Measurements from ENCODE around the gene SLC29A3.

Gene SLC29A3

DNA sequence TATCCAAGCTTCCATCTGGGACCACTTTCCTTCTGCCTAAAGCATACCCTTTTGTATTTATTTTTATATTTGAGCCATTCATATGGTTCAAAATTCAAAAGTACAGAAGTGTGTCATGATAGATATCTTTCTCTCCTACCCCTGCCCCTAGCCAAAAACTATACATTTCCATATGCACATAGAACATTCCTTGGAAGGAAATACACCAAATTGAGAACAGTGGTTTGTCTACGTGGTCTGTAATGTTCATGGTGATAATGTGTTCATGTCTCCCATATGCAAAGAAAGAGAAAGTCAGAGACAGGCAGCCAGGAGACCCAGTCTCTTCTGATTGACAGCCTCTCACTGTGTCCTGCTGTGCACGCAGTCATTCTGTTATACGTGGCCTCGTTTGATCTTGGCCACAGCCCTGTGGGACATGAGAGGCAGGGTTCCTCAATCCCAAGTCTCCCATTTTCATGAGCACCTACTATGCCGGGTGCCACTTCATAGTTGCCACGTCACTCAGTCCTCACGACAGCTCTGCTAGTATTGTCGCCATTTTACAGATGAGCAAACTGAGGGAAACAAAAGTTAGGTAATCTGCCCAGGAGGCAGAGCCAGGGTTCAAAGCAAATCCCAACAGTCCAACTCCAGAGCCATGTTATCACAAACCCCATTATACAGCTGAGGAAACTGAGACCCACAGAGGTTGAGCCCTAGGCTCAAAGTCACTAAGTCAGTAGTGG lies 69.7 kb downstream of the SLC29A3 start:
- peaks cover 0 to 10% of the 10 kb centered on the region in 2 donors for H3K4me1 ChIP-seq (ENCODE audit: control insufficient read depth in 2 of 2, insufficient read depth in 1 of 2, low read depth in 1 of 2, low read length in 2 of 2)
- no peak overlapping the region for H3K14ac ChIP-seq (ENCODE audit: low read length)
- no peak overlapping the region for H2AFZ ChIP-seq (ENCODE audit: low read length)
- no peak overlapping the region for H3K18ac ChIP-seq (ENCODE audit: low read length)
- H3K4ac ChIP-seq (ENCODE audit: low read length), result no peak overlapping the region
- H3K9ac ChIP-seq (ENCODE audit: low read depth, low read length, poor library complexity), result no peak overlapping the region
- H4K91ac ChIP-seq (ENCODE audit: low read depth, low read length, poor library complexity), result no peak overlapping the region
- no peak overlapping the region for H2BK5ac ChIP-seq (ENCODE audit: low read length)
- no peak overlapping the region for H3K23ac ChIP-seq (ENCODE audit: low read depth, low read length, poor library complexity)
- peaks cover 0 to 65% (median 0%) of the 10 kb centered on the region in 3 experiments for H3K27me3 ChIP-seq (ENCODE audit: control insufficient read depth in 3 of 3, insufficient read depth in 3 of 3, low read depth in 1 of 3, low read length in 3 of 3)
- H2BK12ac ChIP-seq (ENCODE audit: low read length), result no peak overlapping the region
- no CpG with 5 or more reads among the region's 8 CpGs for WGBS, 2 donors (ENCODE audit: extremely low coverage in 2 of 2, insufficient read length in 2 of 2, insufficient replicate concordance in 1 of 2)
- no peak overlapping the region for H2BK120ac ChIP-seq (ENCODE audit: low read depth, low read length)
- DNase-seq (ENCODE audit: low spot score), result no peak
- no peak overlapping the region for H3K4me3 ChIP-seq (ENCODE audit: low read length in 2 of 2)
- H2AK5ac ChIP-seq (ENCODE audit: low read depth, low read length), result no peak overlapping the region
- H3K79me1 ChIP-seq (ENCODE audit: low read depth, low read length), result no peaks in the 10 kb centered on the region
- H3K4me2 ChIP-seq (ENCODE audit: insufficient read depth, low read length, poor library complexity, severe bottlenecking), result no peak overlapping the region
- H2BK15ac ChIP-seq (ENCODE audit: low read length), result no peak overlapping the region
- no peaks in the 10 kb centered on the region for H3K9me3 ChIP-seq (replicated peaks in 1 of 2; ENCODE audit: control insufficient read depth in 2 of 2, insufficient read depth in 1 of 2, low read depth in 1 of 2, low read length in 2 of 2)
- no peak overlapping the region for H3K27ac ChIP-seq (replicated peaks; ENCODE audit: low read length)
- H4K8ac ChIP-seq (ENCODE audit: low read depth, low read length), result no peak overlapping the region
- no peaks in the 10 kb centered on the region for H3K36me3 ChIP-seq (replicated peaks in 1 of 2; ENCODE audit: control insufficient read depth in 2 of 2, insufficient read depth in 2 of 2, low read length in 2 of 2)

DNA sequence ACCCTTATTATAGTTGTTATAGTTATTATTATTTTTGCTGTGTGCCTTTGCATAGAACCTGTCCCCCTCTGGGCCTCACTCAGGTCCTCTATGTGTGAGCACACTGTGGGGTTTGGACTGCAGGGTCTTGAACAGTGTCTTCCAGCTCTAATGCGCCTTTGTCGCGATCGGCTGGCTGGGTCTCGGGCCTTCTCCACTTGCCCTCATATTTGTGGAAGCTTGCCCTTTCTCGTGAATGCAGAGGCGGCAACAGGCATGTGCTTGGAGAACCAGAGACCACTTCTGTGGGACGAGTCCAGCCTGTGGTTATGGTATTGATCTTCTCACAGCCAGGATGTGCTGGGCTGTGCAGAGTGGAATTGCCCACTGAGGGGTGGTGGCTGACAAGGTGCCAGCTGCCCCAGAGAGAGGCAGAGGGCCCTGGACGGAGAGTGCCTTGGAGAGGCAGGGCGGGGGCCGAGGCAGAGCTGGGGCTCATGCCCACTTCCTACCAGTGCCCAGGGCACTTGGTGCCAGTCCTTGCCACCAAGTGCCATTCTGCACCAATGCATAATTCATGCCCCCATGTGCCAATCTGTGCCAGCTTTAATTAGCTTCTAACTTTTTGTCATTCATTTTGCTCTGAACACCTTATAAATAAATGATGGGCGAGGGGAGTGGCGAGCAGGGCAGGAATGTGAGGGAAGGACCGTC lies 70.9 kb downstream of the SLC29A3 start:
- Histone ChIP-seq H3K9ac (ENCODE audit: low read depth, low read length, poor library complexity) (peak overlapping the region; percentile 1), H2AK5ac (ENCODE audit: low read depth, low read length) (no peak overlapping the region), H2BK120ac (ENCODE audit: low read depth, low read length) (no peak overlapping the region), H4K91ac (ENCODE audit: low read depth, low read length, poor library complexity) (no peak overlapping the region), H3K36me3 (replicated peaks in 1 of 2; ENCODE audit: control insufficient read depth in 2 of 2, insufficient read depth in 2 of 2, low read length in 2 of 2) (no peaks in the 10 kb centered on the region), H3K4ac (ENCODE audit: low read length) (no peak overlapping the region), H3K14ac (ENCODE audit: low read length) (no peak overlapping the region), H3K23ac (ENCODE audit: low read depth, low read length, poor library complexity) (no peak overlapping the region), H2BK5ac (ENCODE audit: low read length) (no peak overlapping the region), H3K79me1 (ENCODE audit: low read depth, low read length) (no peaks in the 10 kb centered on the region), H3K4me2 (ENCODE audit: insufficient read depth, low read length, poor library complexity, severe bottlenecking) (no peak overlapping the region), H3K9me3 (replicated peaks in 1 of 2; ENCODE audit: control insufficient read depth in 2 of 2, insufficient read depth in 1 of 2, low read depth in 1 of 2, low read length in 2 of 2) (no peaks in the 10 kb centered on the region), H4K8ac (ENCODE audit: low read depth, low read length) (no peak overlapping the region), H3K18ac (ENCODE audit: low read length) (peak overlapping the region; percentile 42), H3K27ac (replicated peaks; ENCODE audit: low read length) (no peak overlapping the region), H2BK12ac (ENCODE audit: low read length) (no peak overlapping the region), H3K4me1 (ENCODE audit: control insufficient read depth in 2 of 2, insufficient read depth in 1 of 2, low read depth in 1 of 2, low read length in 2 of 2) (peaks cover 0 to 7% of the 10 kb centered on the region in 2 donors), H2AFZ (ENCODE audit: low read length) (no peak overlapping the region), H3K27me3 (ENCODE audit: control insufficient read depth in 3 of 3, insufficient read depth in 3 of 3, low read depth in 1 of 3, low read length in 3 of 3) (peaks cover 0 to 76% (median 0%) of the 10 kb centered on the region in 3 experiments), H2BK15ac (ENCODE audit: low read length) (no peak overlapping the region), H3K4me3 (ENCODE audit: low read length in 2 of 2) (no peak overlapping the region)
- DNase-seq (ENCODE audit: low spot score), result no peak
- no CpG with 5 or more reads among the region's 14 CpGs for WGBS, 2 donors (ENCODE audit: extremely low coverage in 2 of 2, insufficient read length in 2 of 2, insufficient replicate concordance in 1 of 2)

DNA sequence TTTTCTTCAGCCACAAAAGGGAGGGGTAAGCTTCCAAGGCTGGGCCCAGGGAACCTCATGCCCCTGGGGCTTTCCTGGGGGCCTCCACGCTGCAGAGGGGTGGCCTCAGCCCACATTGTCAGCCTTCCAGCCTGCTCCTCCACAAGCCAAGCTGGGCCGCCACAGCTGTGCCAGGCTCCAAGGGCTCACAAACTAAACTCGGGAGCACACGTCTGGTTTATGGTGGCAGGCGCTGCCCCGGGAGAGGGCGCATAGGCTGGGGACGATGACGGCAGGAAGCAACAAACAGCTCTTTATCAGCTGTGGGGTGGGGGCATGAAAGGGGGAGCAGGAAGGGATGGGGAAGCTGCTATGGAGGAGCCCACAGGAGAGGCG lies 71.4 kb downstream of the SLC29A3 start:
- Histone ChIP-seq H3K23ac (ENCODE audit: low read depth, low read length, poor library complexity) (no peak overlapping the region), H4K8ac (ENCODE audit: low read depth, low read length) (no peak overlapping the region), H2BK12ac (ENCODE audit: low read length) (no peak overlapping the region), H3K9me3 (replicated peaks in 1 of 2; ENCODE audit: control insufficient read depth in 2 of 2, insufficient read depth in 1 of 2, low read depth in 1 of 2, low read length in 2 of 2) (no peaks in the 10 kb centered on the region), H3K36me3 (replicated peaks in 1 of 2; ENCODE audit: control insufficient read depth in 2 of 2, insufficient read depth in 2 of 2, low read length in 2 of 2) (no peaks in the 10 kb centered on the region), H3K9ac (ENCODE audit: low read depth, low read length, poor library complexity) (no peak overlapping the region), H4K91ac (ENCODE audit: low read depth, low read length, poor library complexity) (no peak overlapping the region), H3K27ac (replicated peaks; ENCODE audit: low read length) (no peak overlapping the region), H2AK5ac (ENCODE audit: low read depth, low read length) (no peak overlapping the region), H2AFZ (ENCODE audit: low read length) (no peak overlapping the region), H3K14ac (ENCODE audit: low read length) (no peak overlapping the region), H3K27me3 (ENCODE audit: control insufficient read depth in 3 of 3, insufficient read depth in 3 of 3, low read depth in 1 of 3, low read length in 3 of 3) (peaks cover 0 to 78% (median 0%) of the 10 kb centered on the region in 3 experiments), H3K4me2 (ENCODE audit: insufficient read depth, low read length, poor library complexity, severe bottlenecking) (no peak overlapping the region), H2BK5ac (ENCODE audit: low read length) (no peak overlapping the region), H3K4me1 (ENCODE audit: control insufficient read depth in 2 of 2, insufficient read depth in 1 of 2, low read depth in 1 of 2, low read length in 2 of 2) (peaks cover 0 to 7% of the 10 kb centered on the region in 2 donors), H2BK120ac (ENCODE audit: low read depth, low read length) (no peak overlapping the region), H2BK15ac (ENCODE audit: low read length) (no peak overlapping the region), H3K4me3 (ENCODE audit: low read length in 2 of 2) (no peak overlapping the region), H3K18ac (ENCODE audit: low read length) (peak overlapping the region; percentile 42), H3K79me1 (ENCODE audit: low read depth, low read length) (no peaks in the 10 kb centered on the region), H3K4ac (ENCODE audit: low read length) (no peak overlapping the region)
- no CpG with 5 or more reads among the region's 10 CpGs for WGBS, 2 donors (ENCODE audit: extremely low coverage in 2 of 2, insufficient read length in 2 of 2, insufficient replicate concordance in 1 of 2)
- no peak for DNase-seq (ENCODE audit: low spot score)

DNA sequence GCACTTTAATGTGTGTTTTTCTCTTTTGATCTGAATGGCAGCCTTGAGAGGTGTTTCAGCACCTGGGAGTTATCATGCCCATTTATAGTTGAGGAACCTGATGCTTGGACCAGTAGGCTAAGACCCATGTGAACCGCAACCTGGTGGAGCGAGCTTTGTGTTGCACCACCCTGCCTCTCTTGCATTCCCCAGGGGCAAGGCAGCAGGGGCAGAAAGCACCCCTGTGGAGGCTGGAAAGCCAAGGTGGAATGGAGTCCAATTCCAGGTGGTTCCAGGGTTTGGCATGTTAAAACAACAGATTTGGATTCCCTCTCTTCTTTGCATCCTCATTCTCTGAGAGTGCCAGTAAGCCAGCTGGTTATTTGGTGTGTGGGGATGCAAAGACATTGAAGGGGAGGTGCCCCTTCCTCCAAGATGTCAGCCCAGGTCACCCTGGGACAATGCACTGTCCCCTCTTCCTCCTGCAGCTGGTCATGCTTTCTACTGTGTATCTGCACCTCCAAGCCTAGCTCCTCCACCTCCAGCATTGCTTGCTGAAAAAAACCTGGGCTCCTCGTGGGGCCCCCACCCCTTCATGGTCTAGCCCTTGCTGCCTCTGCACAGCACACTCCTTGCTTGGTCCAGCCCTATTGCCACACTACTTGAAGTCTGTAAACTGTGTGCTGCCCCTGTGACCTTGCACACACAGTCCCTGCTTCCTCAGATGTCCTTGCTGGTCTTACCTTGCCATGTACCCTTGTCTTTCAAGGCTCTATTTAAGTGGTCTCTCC lies 72.0 kb downstream of the SLC29A3 start:
- Histone ChIP-seq H3K4me2 (ENCODE audit: insufficient read depth, low read length, poor library complexity, severe bottlenecking) (no peak overlapping the region), H3K9ac (ENCODE audit: low read depth, low read length, poor library complexity) (no peak overlapping the region), H3K23ac (ENCODE audit: low read depth, low read length, poor library complexity) (no peak overlapping the region), H3K14ac (ENCODE audit: low read length) (no peak overlapping the region), H3K4me3 (ENCODE audit: low read length in 2 of 2) (no peak overlapping the region), H3K36me3 (replicated peaks in 1 of 2; ENCODE audit: control insufficient read depth in 2 of 2, insufficient read depth in 2 of 2, low read length in 2 of 2) (no peaks in the 10 kb centered on the region), H3K79me1 (ENCODE audit: low read depth, low read length) (no peaks in the 10 kb centered on the region), H3K4me1 (ENCODE audit: control insufficient read depth in 2 of 2, insufficient read depth in 1 of 2, low read depth in 1 of 2, low read length in 2 of 2) (peaks cover 0 to 7% of the 10 kb centered on the region in 2 donors), H2BK12ac (ENCODE audit: low read length) (no peak overlapping the region), H2BK15ac (ENCODE audit: low read length) (no peak overlapping the region), H3K4ac (ENCODE audit: low read length) (no peak overlapping the region), H3K27me3 (ENCODE audit: control insufficient read depth in 3 of 3, insufficient read depth in 3 of 3, low read depth in 1 of 3, low read length in 3 of 3) (peaks cover 0 to 78% (median 0%) of the 10 kb centered on the region in 3 experiments), H2BK120ac (ENCODE audit: low read depth, low read length) (no peak overlapping the region), H4K8ac (ENCODE audit: low read depth, low read length) (no peak overlapping the region), H4K91ac (ENCODE audit: low read depth, low read length, poor library complexity) (no peak overlapping the region), H2BK5ac (ENCODE audit: low read length) (no peak overlapping the region), H2AK5ac (ENCODE audit: low read depth, low read length) (no peak overlapping the region), H3K9me3 (replicated peaks in 1 of 2; ENCODE audit: control insufficient read depth in 2 of 2, insufficient read depth in 1 of 2, low read depth in 1 of 2, low read length in 2 of 2) (no peaks in the 10 kb centered on the region), H3K27ac (replicated peaks; ENCODE audit: low read length) (no peak overlapping the region), H2AFZ (ENCODE audit: low read length) (no peak overlapping the region), H3K18ac (ENCODE audit: low read length) (no peak overlapping the region)
- no CpG with 5 or more reads among the region's 3 CpGs for WGBS, 2 donors (ENCODE audit: extremely low coverage in 2 of 2, insufficient read length in 2 of 2, insufficient replicate concordance in 1 of 2)
- DNase-seq (ENCODE audit: low spot score), result no peak
